Muscle layer of colon (tissue), 2 donors: ENCODE data around the gene ZNF248.

Experiments used
- H3K27ac ChIP-seq: one replicate; pipeline ENCODE4 v1.7.0; 2013; ENCODE audit warnings: low read depth, mild to moderate bottlenecking, low read length, moderate library complexity
- H3K27me3 ChIP-seq, 2 donors: one replicate each; pipeline ENCODE4 v1.7.0; 2013; ENCODE audit warnings: low read length in 2 of 2, mild to moderate bottlenecking in 2 of 2; ENCODE audit not compliant: insufficient read depth in 2 of 2, control insufficient read depth in 1 of 2
- H3K36me3 ChIP-seq: one replicate; pipeline ENCODE4 v1.7.0; 2013; ENCODE audit warnings: mild to moderate bottlenecking, low read length; ENCODE audit not compliant: insufficient read depth
- H3K4me1 ChIP-seq: one replicate; pipeline ENCODE4 v1.7.0; 2013; ENCODE audit warnings: mild to moderate bottlenecking, low read length; ENCODE audit not compliant: insufficient read depth
- H3K4me3 ChIP-seq, 2 donors: one replicate each; pipeline ENCODE4 v1.7.0; 2013; ENCODE audit warnings: low read length in 2 of 2, low read depth in 1 of 2, mild to moderate bottlenecking in 1 of 2, moderate library complexity in 1 of 2
- H3K9ac ChIP-seq: one replicate; pipeline ENCODE4 v1.7.0; 2013; ENCODE audit warnings: low read length
- H3K9me3 ChIP-seq: one replicate; pipeline ENCODE4 v1.7.0; 2013; ENCODE audit warnings: mild to moderate bottlenecking, low read length
- donor health status: abdominal sarcoma.
- donor health status: Adenocarcinoma of cecum.

The ZNF248 gene

DNA sequence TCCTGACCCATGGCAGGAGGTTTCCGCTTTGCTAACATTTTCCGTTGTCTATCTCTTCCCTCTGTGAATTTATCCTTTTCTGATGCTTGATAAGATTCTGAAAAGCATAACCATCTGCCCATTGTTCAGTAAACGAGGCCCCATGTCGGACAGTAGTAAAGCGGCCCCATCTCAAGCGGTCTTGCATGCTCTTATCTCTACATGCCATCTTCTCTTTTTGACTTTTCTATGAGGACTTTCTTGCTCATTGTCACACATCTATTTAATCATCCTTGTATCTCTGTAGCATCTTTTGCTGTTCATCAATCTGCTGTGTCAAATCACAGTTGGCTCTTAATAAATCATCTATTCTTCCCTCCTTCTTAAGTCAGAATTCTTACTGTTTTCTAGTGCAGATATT, 37.6 kb downstream of the ZNF248 start:
- Histone ChIP-seq H3K9ac (no peak overlapping the region), H3K27ac (no peak overlapping the region), H3K9me3 (peaks cover 16% of the 10 kb centered on the region), H3K36me3 (no peaks in the 10 kb centered on the region), H3K27me3 (no peaks in the 10 kb centered on the region), H3K4me1 (no peaks in the 10 kb centered on the region), H3K4me3 (no peak overlapping the region)

DNA sequence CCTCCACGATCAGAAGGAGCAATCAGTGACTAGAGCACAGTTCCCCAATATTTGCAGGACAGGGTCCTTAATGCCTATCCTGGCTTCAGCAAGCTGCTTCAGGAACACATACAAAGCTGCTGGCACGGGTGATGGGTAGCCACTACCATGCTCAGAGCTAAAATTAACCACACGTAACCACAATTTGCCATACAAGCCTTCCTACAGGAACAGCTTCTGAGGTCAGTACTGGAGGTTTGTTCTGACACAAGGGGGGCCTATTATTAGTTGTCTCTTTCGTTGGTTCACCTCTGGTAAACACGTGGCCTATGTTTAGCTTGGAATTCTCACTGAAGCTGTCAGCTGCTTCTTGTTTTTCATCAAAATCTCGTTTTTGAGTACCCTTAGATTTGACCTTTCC, 41.1 kb downstream of the ZNF248 start:
- peaks cover 20% of the 10 kb centered on the region for H3K9me3 ChIP-seq
- no peak overlapping the region for H3K9ac ChIP-seq
- H3K27me3 ChIP-seq = no peaks in the 10 kb centered on the region
- H3K27ac ChIP-seq = no peak overlapping the region
- H3K4me1 ChIP-seq = no peaks in the 10 kb centered on the region
- no peaks in the 10 kb centered on the region for H3K36me3 ChIP-seq
- no peak overlapping the region for H3K4me3 ChIP-seq

- no peak overlapping the region for H3K27ac ChIP-seq
- H3K27me3 ChIP-seq = no peaks in the 10 kb centered on the region
- H3K9ac ChIP-seq = no peak overlapping the region
- peaks cover 9% of the 10 kb centered on the region for H3K9me3 ChIP-seq
- no peaks in the 10 kb centered on the region for H3K36me3 ChIP-seq
- no peak overlapping the region for H3K4me3 ChIP-seq
- H3K4me1 ChIP-seq = no peaks in the 10 kb centered on the region
Observed at GRCh38 chr10:37813763-37814162, 43.6 kb downstream of the ZNF248 start.

DNA sequence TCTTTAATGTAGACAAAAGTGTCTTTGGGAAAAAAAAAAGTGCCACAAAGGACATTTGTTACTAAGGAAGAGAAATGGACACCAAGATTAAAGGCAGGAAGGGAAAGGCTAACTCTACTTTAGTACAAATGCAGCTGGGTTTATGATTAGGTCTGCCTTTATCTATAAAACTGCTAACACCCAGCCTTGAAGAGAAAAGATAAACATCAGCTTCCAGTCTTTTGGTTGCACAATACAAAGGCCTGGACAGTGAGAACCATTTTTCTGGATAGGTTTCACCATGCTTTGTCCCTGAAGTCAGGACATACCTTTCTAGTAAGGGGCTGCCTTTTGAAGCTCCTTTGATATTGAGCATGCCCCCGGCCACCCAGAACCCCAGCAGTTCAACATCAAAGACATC, 45.1 kb downstream of the ZNF248 start:
- Histone ChIP-seq H3K27ac (no peak overlapping the region), H3K9ac (no peak overlapping the region), H3K36me3 (no peaks in the 10 kb centered on the region), H3K27me3 (no peaks in the 10 kb centered on the region), H3K4me3 (no peak overlapping the region), H3K9me3 (peaks cover 9% of the 10 kb centered on the region), H3K4me1 (no peaks in the 10 kb centered on the region)

DNA sequence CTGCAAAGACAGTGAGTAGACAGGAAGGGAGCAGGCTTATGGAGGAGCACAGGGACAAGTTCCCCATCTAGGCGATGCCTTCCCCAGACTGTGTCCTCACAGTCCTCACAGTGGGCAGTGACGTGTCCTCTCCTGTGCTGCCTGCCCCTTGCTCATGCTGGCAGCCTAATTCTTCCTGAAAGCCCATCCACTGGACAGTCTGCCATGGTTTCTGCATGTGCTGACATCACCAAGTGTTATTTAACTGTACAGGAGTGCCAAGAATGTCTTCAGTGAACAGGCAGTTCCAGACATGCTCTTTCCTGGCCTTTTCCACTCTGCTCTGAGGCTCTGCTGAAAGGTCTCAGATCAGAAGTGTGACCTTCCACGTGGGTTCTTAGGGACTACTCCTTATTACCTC, 54.1 kb downstream of the ZNF248 start:
- Histone ChIP-seq H3K27ac (no peak overlapping the region), H3K36me3 (no peaks in the 10 kb centered on the region), H3K9me3 (no peaks in the 10 kb centered on the region), H3K4me3 (no peak overlapping the region), H3K27me3 (no peaks in the 10 kb centered on the region), H3K9ac (no peak overlapping the region), H3K4me1 (no peaks in the 10 kb centered on the region)

- Histone ChIP-seq H3K9ac (no peak overlapping the region), H3K9me3 (no peaks in the 10 kb centered on the region), H3K4me3 (no peak overlapping the region), H3K36me3 (no peaks in the 10 kb centered on the region), H3K27ac (no peak overlapping the region), H3K4me1 (no peaks in the 10 kb centered on the region), H3K27me3 (no peaks in the 10 kb centered on the region)
Observed at GRCh38 chr10:37801557-37801956, 55.9 kb downstream of the ZNF248 start.

DNA sequence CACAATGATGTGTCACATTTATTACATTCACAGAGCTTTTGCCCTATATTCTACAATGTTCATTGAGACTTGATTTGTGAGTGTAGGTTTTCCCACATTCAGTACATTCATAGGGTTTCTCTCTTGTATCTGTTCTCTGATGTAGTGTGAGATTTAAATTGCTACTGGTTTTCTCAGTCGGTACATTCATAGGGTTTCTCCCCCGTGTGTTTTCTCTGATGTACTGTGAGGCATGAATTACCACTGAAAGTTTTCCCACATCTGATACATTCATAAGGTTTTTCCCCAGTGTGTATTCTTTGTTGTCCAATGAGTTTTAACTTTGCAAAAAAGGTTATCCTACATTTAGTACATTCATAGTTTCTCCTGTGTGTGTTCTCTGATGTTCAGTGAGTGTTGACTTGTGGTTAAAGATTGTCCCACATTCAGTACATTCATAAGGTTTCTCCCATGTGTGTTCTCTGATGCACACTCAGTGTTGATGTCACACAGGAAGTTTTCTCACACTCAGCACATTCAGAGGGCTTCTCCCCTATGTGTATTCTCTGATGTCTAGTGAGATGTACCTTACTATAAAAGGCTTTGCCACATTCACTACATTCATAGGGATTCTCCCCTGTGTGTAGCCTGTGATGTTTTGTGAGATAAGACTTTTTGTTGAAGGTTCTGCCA, 63.0 kb downstream of the ZNF248 start:
- Histone ChIP-seq H3K27me3 (no peaks in the 10 kb centered on the region), H3K4me3 (no peak overlapping the region), H3K4me1 (no peaks in the 10 kb centered on the region), H3K9me3 (peaks cover 8% of the 10 kb centered on the region), H3K9ac (no peak overlapping the region), H3K27ac (no peak overlapping the region), H3K36me3 (no peaks in the 10 kb centered on the region)

- H3K9me3 ChIP-seq = peaks cover 2% of the 10 kb centered on the region
Observed at GRCh38 chr10:37789590-37789989, 67.8 kb downstream of the ZNF248 start.

DNA sequence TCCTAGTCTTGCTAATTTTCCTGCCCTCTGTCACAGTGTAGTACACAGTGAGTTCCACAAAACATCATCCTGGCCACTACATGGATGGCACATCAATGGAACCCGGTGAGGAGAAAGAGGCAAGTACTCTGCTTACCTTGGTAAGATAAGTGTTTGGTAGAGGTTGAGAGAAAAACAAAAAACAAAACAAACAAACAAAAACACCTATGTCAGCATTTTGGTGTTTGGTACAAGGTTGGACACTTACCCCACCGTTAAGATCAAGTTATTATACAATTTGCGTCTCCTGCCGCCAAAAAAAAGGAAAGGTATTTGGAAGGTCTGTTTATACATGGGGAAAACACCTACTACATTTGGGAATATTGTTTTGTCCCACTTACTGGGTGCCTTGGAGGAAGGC, 72.7 kb downstream of the ZNF248 start:
- Histone ChIP-seq H3K9me3 (peaks cover 4% of the 10 kb centered on the region), H3K9ac (no peak overlapping the region), H3K4me1 (no peaks in the 10 kb centered on the region), H3K4me3 (no peak overlapping the region), H3K36me3 (no peaks in the 10 kb centered on the region), H3K27me3 (no peaks in the 10 kb centered on the region), H3K27ac (no peak overlapping the region)

More at GRCh38 chr10:37789590-37789989, 67.8 kb downstream of the ZNF248 start:
- Histone ChIP-seq H3K4me3 (no peak overlapping the region), H3K27me3 (no peaks in the 10 kb centered on the region), H3K4me1 (no peaks in the 10 kb centered on the region), H3K36me3 (no peaks in the 10 kb centered on the region), H3K27ac (no peak overlapping the region), H3K9ac (no peak overlapping the region)

DNA sequence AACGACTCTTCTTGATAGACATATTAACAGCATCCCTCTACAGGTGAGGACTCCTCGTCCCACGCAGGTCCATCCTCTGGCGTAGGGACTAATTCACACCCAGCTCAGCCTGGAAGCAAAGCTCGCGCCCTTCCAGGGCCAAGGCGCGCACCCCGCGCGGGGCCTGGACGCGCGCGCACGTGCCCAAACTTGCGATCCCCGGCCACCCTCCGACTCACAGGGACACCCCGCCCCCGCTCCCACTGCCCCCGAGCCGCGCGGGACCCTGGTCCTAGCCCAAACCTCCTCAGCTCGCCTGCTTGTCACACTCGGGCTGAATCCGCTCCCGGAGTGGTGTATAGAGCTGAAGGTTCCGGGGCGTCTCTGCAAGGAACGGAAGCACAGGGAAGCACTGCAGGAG, 76.9 kb downstream of the ZNF248 start:
- Histone ChIP-seq H3K9me3 (peaks cover 4% of the 10 kb centered on the region), H3K27me3 (no peaks in the 10 kb centered on the region), H3K4me1 (no peaks in the 10 kb centered on the region), H3K27ac (no peak overlapping the region), H3K9ac (no peak overlapping the region), H3K4me3 (no peak overlapping the region), H3K36me3 (no peaks in the 10 kb centered on the region)

DNA sequence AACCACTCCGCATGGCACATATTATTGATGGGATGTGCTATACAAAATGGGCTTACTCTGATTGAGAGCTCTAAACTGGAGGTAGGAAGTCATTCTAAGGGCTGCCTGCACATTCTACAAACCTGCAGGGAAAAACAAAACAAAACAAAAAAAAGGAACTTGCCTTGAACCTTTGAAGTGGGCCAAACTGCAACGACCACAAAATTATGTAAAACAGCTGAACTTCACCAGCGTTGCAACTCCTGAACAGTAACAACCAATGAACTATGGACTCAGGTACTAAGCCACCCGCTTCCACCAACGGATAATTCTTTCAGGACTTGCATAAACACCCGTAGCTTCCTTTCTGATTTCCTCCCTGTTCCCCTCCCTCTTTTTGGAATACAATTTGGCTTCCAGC, 80.4 kb downstream of the ZNF248 start:
- Histone ChIP-seq H3K4me1 (no peaks in the 10 kb centered on the region), H3K27ac (no peak overlapping the region), H3K9me3 (no peaks in the 10 kb centered on the region), H3K9ac (no peak overlapping the region), H3K4me3 (no peak overlapping the region), H3K36me3 (no peaks in the 10 kb centered on the region), H3K27me3 (no peaks in the 10 kb centered on the region)

GRCh38 chr10:37775612-37776011, 81.8 kb downstream of the ZNF248 start:
- no peak overlapping the region for H3K27ac ChIP-seq
- no peaks in the 10 kb centered on the region for H3K4me1 ChIP-seq
- no peaks in the 10 kb centered on the region for H3K27me3 ChIP-seq
- H3K4me3 ChIP-seq = no peak overlapping the region
- H3K9ac ChIP-seq = no peak overlapping the region
- no peaks in the 10 kb centered on the region for H3K36me3 ChIP-seq
- H3K9me3 ChIP-seq = no peaks in the 10 kb centered on the region
